Breast epithelium (tissue), 4 donors: ENCODE results near the gene PXDC1. TPM values are rescaled to one million over a fixed set of nuclear protein-coding genes. Genes with fewer than 3 reads are reported as not detected.
"Not testable (repeated sequence)": the region's sequence is repeated elsewhere in the genome, so short reads cannot be mapped to it uniquely, and the experiment has no call there.

Experiments
- DNase-seq, 2 donors: peaks; one replicate each; pipeline ENCODE4 v3.0.0-alpha.2; 2019; ENCODE audit warnings: low spot score in 2 of 2
- H3K27ac ChIP-seq, 2 donors: fragments of 200-600 bp; sonication (generic) in 1 of 2; one replicate each; pipeline ENCODE4 v1.5.1; 2016 to 2019; ENCODE audit warnings: mild to moderate bottlenecking in 1 of 2
- H3K27me3 ChIP-seq, 2 donors: fragments of 200-600 bp; sonication (generic) in 1 of 2; one replicate each; pipeline versions ENCODE4 v1.5.1 to v1.6.0; 2017 to 2019; ENCODE audit warnings: control low read depth in 1 of 2, mild to moderate bottlenecking in 1 of 2
- H3K36me3 ChIP-seq: fragments of 200-600 bp; one replicate; pipeline ENCODE4 v1.5.1; 2019
- H3K4me1 ChIP-seq, 2 donors: fragments of 200-600 bp; sonication (generic); one replicate each; pipeline ENCODE4 v1.5.1; 2016 to 2019; ENCODE audit warnings: control low read depth in 1 of 2
- H3K4me3 ChIP-seq, 3 donors: fragments of 200-600 bp; sonication (generic); 1 replicate in 2 of 3; 2 replicates in 1 of 3; pipeline ENCODE4 v1.5.1; 2016 to 2019; ENCODE audit warnings: mild to moderate bottlenecking in 3 of 3, moderate library complexity in 2 of 3
- H3K9me3 ChIP-seq, 2 donors: fragments of 200-600 bp; sonication (generic) in 1 of 2; one replicate each; pipeline ENCODE4 v1.5.1; 2016 to 2019; ENCODE audit warnings: control low read depth in 1 of 2
- POLR2A ChIP-seq: fragments of 450-650 bp; IDR thresholded peaks from one replicate; pipeline ENCODE4 v1.6.1; 2016; ENCODE audit warnings: antibody characterized with exemption, mild to moderate bottlenecking, moderate library complexity
- POLR2AphosphoS5 ChIP-seq, 3 donors: sonication (generic); formaldehyde crosslinking; IDR thresholded peaks; one replicate each; pipeline ENCODE4 v1.6.1; 2017; ENCODE audit warnings: antibody characterized with exemption in 3 of 3
- intact Hi-C: fragments of 100-400 bp; cut with DNase I; formaldehyde crosslinking; loops from one replicate; pipeline ENCODE4 v1.15.1; 2023; ENCODE audit warnings: low total_unique reads
- total RNA-seq, 3 donors: library from RNA; depleted of rRNA; stranded (reverse); fragments of >200 nt; gene quantifications; one replicate each; pipeline ENCODE4 v1.1.0, GENCODE V29; 2016
- TF ChIP-seq, protein P1 (sequence below), 3 donors: fragments of 450-650 bp; IDR thresholded peaks; one replicate each; pipeline ENCODE4 v1.5.1; 2016 to 2017; ENCODE audit warnings: antibody characterized with exemption in 3 of 3, mild to moderate bottlenecking in 3 of 3, moderate library complexity in 3 of 3

Gene PXDC1
- total RNA-seq, 3 donors from 2014 or later: 86.2 to 122 (median 88.0) TPM

DNA sequence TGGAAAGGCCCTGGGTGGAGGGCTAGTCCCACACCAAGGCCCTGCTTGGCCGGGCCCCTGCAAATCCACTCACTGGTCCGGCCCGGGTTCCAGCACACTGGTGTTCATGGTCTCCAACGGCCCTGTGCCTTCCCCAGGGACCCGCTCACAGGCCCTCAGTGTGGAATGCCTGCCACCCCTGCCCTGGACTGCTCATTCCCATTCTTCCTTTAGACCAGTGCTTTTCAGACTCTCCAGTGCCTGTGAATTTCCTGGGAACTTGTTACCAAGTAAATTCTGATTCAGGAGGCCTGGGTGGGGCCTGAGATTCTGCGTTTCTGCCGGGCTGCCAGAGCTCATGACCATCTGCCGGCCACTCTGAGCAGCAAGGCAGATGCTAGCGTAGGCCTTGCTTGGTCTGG is 5.7 kb upstream of the PXDC1 start:
- no peak overlapping the region for H3K27ac ChIP-seq
- intact Hi-C loops: no loop called here
- no peak overlapping the region for H3K4me3 ChIP-seq
- H3K36me3 ChIP-seq: no peaks in the 10 kb centered on the region
- no peaks in the 10 kb centered on the region for H3K4me1 ChIP-seq
- TF ChIP-seq POLR2A (no peak), POLR2AphosphoS5 (IDR thresholded peaks at IDR 0.05) (no peak)
- TF ChIP-seq, protein P1, sequence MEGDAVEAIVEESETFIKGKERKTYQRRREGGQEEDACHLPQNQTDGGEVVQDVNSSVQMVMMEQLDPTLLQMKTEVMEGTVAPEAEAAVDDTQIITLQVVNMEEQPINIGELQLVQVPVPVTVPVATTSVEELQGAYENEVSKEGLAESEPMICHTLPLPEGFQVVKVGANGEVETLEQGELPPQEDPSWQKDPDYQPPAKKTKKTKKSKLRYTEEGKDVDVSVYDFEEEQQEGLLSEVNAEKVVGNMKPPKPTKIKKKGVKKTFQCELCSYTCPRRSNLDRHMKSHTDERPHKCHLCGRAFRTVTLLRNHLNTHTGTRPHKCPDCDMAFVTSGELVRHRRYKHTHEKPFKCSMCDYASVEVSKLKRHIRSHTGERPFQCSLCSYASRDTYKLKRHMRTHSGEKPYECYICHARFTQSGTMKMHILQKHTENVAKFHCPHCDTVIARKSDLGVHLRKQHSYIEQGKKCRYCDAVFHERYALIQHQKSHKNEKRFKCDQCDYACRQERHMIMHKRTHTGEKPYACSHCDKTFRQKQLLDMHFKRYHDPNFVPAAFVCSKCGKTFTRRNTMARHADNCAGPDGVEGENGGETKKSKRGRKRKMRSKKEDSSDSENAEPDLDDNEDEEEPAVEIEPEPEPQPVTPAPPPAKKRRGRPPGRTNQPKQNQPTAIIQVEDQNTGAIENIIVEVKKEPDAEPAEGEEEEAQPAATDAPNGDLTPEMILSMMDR (IDR thresholded peaks at IDR 0.05): no peak
- no peaks in the 10 kb centered on the region for H3K9me3 ChIP-seq
- DNase-seq: no peak
- no peaks in the 10 kb centered on the region for H3K27me3 ChIP-seq

DNA sequence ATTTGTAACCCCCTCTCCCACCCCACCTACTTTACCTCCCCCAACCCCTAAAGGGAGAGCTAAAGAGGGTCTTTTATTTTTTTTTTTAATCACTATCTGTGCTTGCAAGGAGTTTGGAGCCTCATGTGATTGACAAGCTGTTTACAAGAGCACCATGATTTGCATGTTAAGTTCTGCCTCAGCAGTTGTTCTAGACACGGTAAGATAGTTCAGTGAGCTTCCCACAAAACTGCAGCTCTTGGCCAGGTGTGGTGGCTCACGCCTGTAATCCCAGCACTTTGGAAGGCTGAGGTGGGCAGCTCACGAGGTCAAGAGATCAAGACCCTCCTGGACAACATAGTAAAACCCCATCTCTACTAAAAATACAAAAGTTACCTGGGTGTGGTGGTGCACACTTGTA is 5.0 kb upstream of the PXDC1 start:
- intact Hi-C loops: no loop called here

DNA sequence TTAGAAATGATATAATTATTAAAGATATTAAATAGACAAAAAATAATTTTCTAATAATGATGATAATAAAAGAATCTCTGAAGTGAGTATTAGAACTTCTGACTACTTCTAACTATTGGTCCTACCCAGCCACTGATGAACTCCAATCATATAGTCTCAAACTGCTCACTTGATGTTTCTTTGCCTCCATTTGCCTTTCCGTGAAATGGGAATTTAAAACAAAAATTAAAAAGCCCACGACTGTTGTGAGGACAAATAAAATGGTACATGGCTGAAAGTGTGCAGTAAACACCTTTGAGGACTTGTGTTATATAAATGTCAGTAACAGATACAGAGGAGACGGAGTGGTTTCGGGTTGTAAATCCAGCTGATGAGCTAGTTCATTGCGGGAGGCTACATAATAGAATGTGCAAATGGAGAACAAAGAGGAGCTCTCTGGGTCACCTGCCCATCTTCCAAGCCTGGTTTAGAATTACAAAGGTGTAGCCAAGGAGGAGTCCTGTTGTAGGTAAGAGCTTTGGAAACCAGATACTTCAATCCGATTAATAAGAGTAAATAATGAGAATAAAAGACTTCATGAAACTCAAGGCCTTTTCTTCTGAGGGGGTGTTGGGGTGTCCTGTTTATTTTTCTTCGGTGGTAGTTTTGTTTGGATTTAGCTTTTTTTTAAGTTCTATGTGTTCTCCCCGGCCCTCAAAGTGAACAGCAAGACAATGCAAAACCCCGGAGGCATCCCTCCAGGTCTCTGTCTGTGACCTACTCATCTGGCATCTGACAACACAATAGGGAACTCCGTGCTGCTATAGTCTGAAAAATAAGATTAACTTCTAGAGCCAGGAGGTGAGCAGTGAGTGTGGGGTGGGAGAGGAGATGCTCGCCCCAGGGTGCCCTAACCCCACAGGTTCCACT is 4.4 kb upstream of the PXDC1 start:
- DNase-seq: no peak
- Histone ChIP-seq H3K4me3 (no peak overlapping the region), H3K4me1 (no peaks in the 10 kb centered on the region), H3K27me3 (no peaks in the 10 kb centered on the region), H3K27ac (no peak overlapping the region), H3K9me3 (no peaks in the 10 kb centered on the region), H3K36me3 (no peaks in the 10 kb centered on the region)
- TF ChIP-seq POLR2AphosphoS5 (IDR thresholded peaks at IDR 0.05) (no peak), POLR2A (no peak)
- TF ChIP-seq, protein P1 (IDR thresholded peaks at IDR 0.05): no peak
- intact Hi-C loops: no loop called here

More for the DNA sequence above, 5.0 kb upstream of the PXDC1 start:
- no peak for DNase-seq
- no peak overlapping the region for H3K27ac ChIP-seq
- H3K9me3 ChIP-seq: no peaks in the 10 kb centered on the region
- no peak overlapping the region for H3K4me3 ChIP-seq
- no peaks in the 10 kb centered on the region for H3K36me3 ChIP-seq
- TF ChIP-seq, protein P1 (IDR thresholded peaks at IDR 0.05): no peak
- TF ChIP-seq POLR2A: no peak
- no peak for TF ChIP-seq POLR2AphosphoS5 (IDR thresholded peaks at IDR 0.05)
- no peaks in the 10 kb centered on the region for H3K4me1 ChIP-seq
- no peaks in the 10 kb centered on the region for H3K27me3 ChIP-seq

DNA sequence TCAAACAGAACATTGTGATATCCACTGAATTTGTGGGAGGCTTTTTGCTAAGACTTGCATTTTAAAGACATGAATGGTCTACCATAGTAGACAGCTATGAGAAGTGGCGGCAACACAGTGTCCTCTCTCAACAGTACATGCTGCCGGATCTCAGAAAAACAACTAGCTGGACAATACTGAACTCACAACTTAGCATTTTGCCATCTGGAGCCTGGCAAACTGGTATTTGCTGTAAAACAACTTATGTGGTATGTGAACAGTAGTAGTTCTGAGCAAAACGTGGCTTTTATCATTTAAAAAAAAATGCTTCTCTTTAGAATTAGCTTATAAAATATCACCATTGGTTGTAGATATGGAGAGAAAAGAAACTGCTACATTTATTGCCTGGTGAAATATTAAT is 3.3 kb upstream of the PXDC1 start:
- intact Hi-C loops: no loop called here

DNA sequence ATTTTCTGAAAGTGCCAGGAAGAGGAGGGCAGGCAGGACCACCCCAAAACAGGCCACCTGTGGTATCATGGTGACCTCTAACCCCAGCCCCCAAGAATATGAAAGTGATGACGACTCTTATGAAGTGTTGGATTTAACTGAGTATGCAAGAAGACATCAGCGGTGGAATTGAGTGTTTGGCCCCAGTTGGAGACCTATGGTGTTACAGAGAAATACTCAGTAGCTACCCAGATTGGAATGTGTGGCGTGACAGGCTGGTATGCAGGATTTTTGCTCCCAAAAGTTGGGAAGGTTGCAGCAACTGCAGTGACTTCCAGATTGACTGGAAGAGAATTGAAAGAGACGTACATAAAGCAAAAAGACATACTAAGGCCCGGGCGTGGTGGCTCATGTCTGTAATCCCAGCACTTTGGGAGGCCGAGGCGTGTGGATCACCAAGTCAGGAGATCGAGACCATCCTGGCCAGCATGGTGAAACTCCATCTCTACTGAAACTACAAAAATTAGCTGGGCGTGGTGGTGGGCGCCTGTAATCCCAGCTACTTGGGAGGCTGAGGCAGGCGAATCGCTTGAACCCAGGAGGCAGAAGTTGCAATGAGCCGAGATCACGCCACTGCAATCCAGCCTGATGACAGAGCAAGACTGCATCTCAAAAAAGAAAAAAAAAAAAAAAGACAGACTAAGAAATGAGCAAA is 2.7 kb upstream of the PXDC1 start:
- H3K27ac ChIP-seq: peak overlapping the region; percentile 98 to 99
- intact Hi-C loops: not testable (repeated sequence)

More for the DNA sequence above, 3.3 kb upstream of the PXDC1 start:
- DNase-seq: no peak
- Histone ChIP-seq H3K27ac (no peak overlapping the region), H3K4me1 (no peaks in the 10 kb centered on the region), H3K9me3 (no peaks in the 10 kb centered on the region), H3K27me3 (no peaks in the 10 kb centered on the region), H3K36me3 (no peaks in the 10 kb centered on the region), H3K4me3 (no peak overlapping the region)
- TF ChIP-seq POLR2A (no peak), POLR2AphosphoS5 (IDR thresholded peaks at IDR 0.05) (no peak)
- TF ChIP-seq, protein P1 (IDR thresholded peaks at IDR 0.05): no peak

More for the DNA sequence above, 2.7 kb upstream of the PXDC1 start:
- H3K36me3 ChIP-seq, H3K4me1 ChIP-seq, H3K27me3 ChIP-seq, DNase-seq, H3K4me3 ChIP-seq, H3K9me3 ChIP-seq: not testable (repeated sequence)
